GM12878 (cell line): ENCODE measurements around the gene PMIS2. TPM values are rescaled to one million over a fixed set of nuclear protein-coding genes. Genes with fewer than 3 reads are reported as not detected.

ENCODE experiments used
- ATAC-seq: fragments of 200-7000 bp; cut with Tn5 transposase; 3 replicates; pipeline ENCODE4 v1.9.1; 2020; ENCODE audit warnings: mild to moderate bottlenecking, moderate library complexity
- BruUV-seq: library from RNA; stranded (reverse); fragments of 400-500 nt; replicated peaks from 2 replicates; lab custom pipeline; 2021; lab: Mats Ljungman, UMichigan
- CTCF ChIA-PET: fragments of 300-600 bp; sonication (Branson Sonifier 250); formaldehyde crosslinking; extraction: SDS; loops from one replicate; lab custom pipeline; 2021; ENCODE audit warnings: inconsistent platforms; lab: Yijun Ruan, JAX
- POLR2A ChIA-PET: fragments of 350-600 bp; formaldehyde crosslinking; extraction: SDS; loops from one replicate; lab custom pipeline; 2021; ENCODE audit warnings: inconsistent platforms; lab: Charles Lee
- RAD21 ChIA-PET: fragments of 300-600 bp; sonication (Branson Sonifier 250); formaldehyde crosslinking; loops from one replicate; lab custom pipeline; 2023; ENCODE audit warnings: antibody characterized with exemption; ENCODE audit not compliant: unreplicated experiment; lab: Charles Lee
- SMC1A ChIA-PET: fragments of 300-600 bp; sonication (Branson Sonifier 250); formaldehyde crosslinking; loops from one replicate; lab custom pipeline; 2023; ENCODE audit not compliant: unreplicated experiment, uncharacterized antibody; lab: Charles Lee
- DNase-seq: peaks from one replicate; pipeline ENCODE4 v3.0.0-alpha.2; 2011; ENCODE audit warnings: low read depth, low spot score
- FAIRE-seq: peaks from 3 replicates; lab custom pipeline; 2011; peaks lifted over from hg19 to GRCh38; lab: Jason Lieb, UNC
- H2AFZ ChIP-seq: 2 replicates; pipeline ENCODE4 v1.6.0; 2011; ENCODE audit warnings: low read depth, low read length, control low read depth; ENCODE audit not compliant: control insufficient read depth
- H3K27ac ChIP-seq: 2 replicates; pipeline ENCODE4 v1.5.1; 2011; ENCODE audit warnings: control low read depth; ENCODE audit not compliant: control insufficient read depth, insufficient read depth
- H3K27me3 ChIP-seq, 2 experiments: replicated peaks in 1 of 2; 2 replicates each; pipeline versions ENCODE4 v1.6.0 to v1.6.1; 2011; ENCODE audit warnings: low read length in 1 of 2; ENCODE audit not compliant: control insufficient read depth in 2 of 2, insufficient read depth in 2 of 2
- H3K36me3 ChIP-seq, 2 experiments: 2 replicates each; pipeline ENCODE4 v1.5.1; 2011; ENCODE audit warnings: low read length in 1 of 2; ENCODE audit not compliant: control insufficient read depth in 2 of 2, insufficient read depth in 2 of 2
- H3K4me1 ChIP-seq: 2 replicates; pipeline ENCODE4 v1.6.1; 2011; ENCODE audit warnings: mild to moderate bottlenecking, low read length, moderate library complexity, mixed read lengths; ENCODE audit not compliant: control insufficient read depth, insufficient read depth
- H3K4me2 ChIP-seq: 2 replicates; pipeline ENCODE4 v1.6.0; 2011; ENCODE audit warnings: control low read depth; ENCODE audit not compliant: control insufficient read depth, insufficient read depth
- H3K4me3 ChIP-seq: fragments of 200-600 bp; sonication (generic); 2 replicates; pipeline ENCODE4 v1.5.1; 2016
- H3K79me2 ChIP-seq: 2 replicates; pipeline ENCODE4 v1.6.0; 2011; ENCODE audit warnings: low read length; ENCODE audit not compliant: control insufficient read depth, insufficient read depth
- H3K9ac ChIP-seq: 2 replicates; pipeline ENCODE4 v1.8.0; 2011; ENCODE audit warnings: low read length, control low read depth, mixed read lengths; ENCODE audit not compliant: control insufficient read depth, insufficient read depth
- H3K9me3 ChIP-seq: replicated peaks from 3 replicates; pipeline ENCODE4 v1.5.1; 2011; ENCODE audit warnings: mild to moderate bottlenecking, low read length; ENCODE audit not compliant: control insufficient read depth, insufficient read depth
- H4K20me1 ChIP-seq: 2 replicates; pipeline ENCODE4 v1.6.0; 2011; ENCODE audit not compliant: control insufficient read depth, insufficient read depth
- CTCF ChIP-seq, 3 experiments: IDR thresholded peaks in 2 of 3; conservative IDR thresholded peaks in 1 of 3; 2 replicates each; pipeline ENCODE4 v1.5.1; 2011; ENCODE audit warnings: low read depth in 3 of 3, low read length in 3 of 3, mild to moderate bottlenecking in 3 of 3, control low read depth in 2 of 3, moderate library complexity in 2 of 3, inconsistent platforms in 1 of 3, mixed read lengths in 1 of 3; ENCODE audit not compliant: control insufficient read depth in 2 of 3, insufficient read depth in 1 of 3; ENCODE audit errors: extremely low read depth in 1 of 3
- DPF2 ChIP-seq: fragments of 450-650 bp; IDR thresholded peaks from 2 replicates; pipeline ENCODE4 v1.6.1; 2017; ENCODE audit warnings: mild to moderate bottlenecking
- EZH2 ChIP-seq: IDR thresholded peaks from 2 replicates; pipeline ENCODE4 v1.6.1; 2012; ENCODE audit warnings: low read depth, mild to moderate bottlenecking, control low read depth, inconsistent platforms, low read length, borderline replicate concordance; ENCODE audit not compliant: control insufficient read depth
- FOS ChIP-seq: IDR thresholded peaks from 3 replicates; pipeline ENCODE4 v1.6.1; 2011; ENCODE audit warnings: borderline replicate concordance; ENCODE audit not compliant: insufficient read length; ENCODE audit errors: extremely low read depth
- GABPA ChIP-seq: IDR thresholded peaks from 2 replicates; pipeline ENCODE4 v1.6.1; 2014; ENCODE audit warnings: antibody characterized with exemption, low read depth, mild to moderate bottlenecking, inconsistent platforms
- LARP7 ChIP-seq: fragments of 450-650 bp; IDR thresholded peaks from 2 replicates; pipeline ENCODE4 v1.6.1; 2017; ENCODE audit warnings: mild to moderate bottlenecking
- PML ChIP-seq: IDR thresholded peaks from 2 replicates; pipeline ENCODE4 v1.6.1; 2012; ENCODE audit warnings: low read length, inconsistent platforms
- POLR2A ChIP-seq: IDR thresholded peaks from 2 replicates; pipeline ENCODE4 v1.6.1; 2011; ENCODE audit warnings: low read depth, mild to moderate bottlenecking, low read length
- RAD51 ChIP-seq: fragments of 450-650 bp; IDR thresholded peaks from 2 replicates; pipeline ENCODE4 v1.6.1; 2016; ENCODE audit warnings: moderate library complexity, mild to moderate bottlenecking, inconsistent platforms
- SMAD5 ChIP-seq: IDR thresholded peaks from 2 replicates; pipeline ENCODE4 v1.6.1; 2016; ENCODE audit warnings: antibody characterized with exemption, low read depth
- STAT3 ChIP-seq: IDR thresholded peaks from 2 replicates; pipeline ENCODE4 v1.6.1; 2011; ENCODE audit warnings: low read depth, low read length, improper control_type of control experiment
- TBL1XR1 ChIP-seq: IDR thresholded peaks from 2 replicates; pipeline ENCODE4 v1.6.1; 2012; ENCODE audit warnings: low read depth, low read length, improper control_type of control experiment
- YBX1 ChIP-seq: fragments of 450-650 bp; IDR thresholded peaks from 2 replicates; pipeline ENCODE4 v1.6.1; 2016; ENCODE audit warnings: antibody characterized with exemption
- WGBS: methylation state at CpG from one replicate; pipeline ENCODE4 v1.1.6; 2016; ENCODE audit warnings: low lambda C conversion rate; ENCODE audit not compliant: insufficient replicate concordance, insufficient coverage; ENCODE audit errors: missing lambda C conversion rate; 5-methylcytosine and 5-hydroxymethylcytosine counted together
- in situ Hi-C: fragments of 300-500 bp; cut with MboI; formaldehyde crosslinking; loops from 9 replicates; pipeline ENCODE4 v1.14.3; 2018; ENCODE audit warnings: mixed read lengths
- intact Hi-C: fragments of 100-400 bp; cut with micrococcal nuclease; formaldehyde crosslinking; loops from one replicate; pipeline ENCODE4 v1.14.2; 2022; ENCODE audit not compliant: unreplicated experiment
- polyA plus RNA-seq, 11 experiments: library from polyadenylated mRNA; depleted of rRNA in 4 of 11; unstranded in 6 of 11; stranded (reverse) in 5 of 11; fragments of >200 nt; fragmentation: Nextera tagmentation in 4 of 11; fragmentation: Illumina TruSeq in 1 of 11; extraction: Ambion mirVana in 4 of 11; extraction: Trizol in 1 of 11; gene quantifications; 1 replicate in 1 of 11; 2 replicates in 10 of 11; pipeline versions ENCODE4 v1.2.1 to v1.2.3, GENCODE V29; 2011 to 2016; ENCODE audit warnings: inconsistent platforms in 2 of 11, missing spikeins in 2 of 11, low read depth in 1 of 11
- total RNA-seq, 4 experiments: library from RNA; depleted of rRNA in 3 of 4; stranded (reverse); fragments of >200 nt in 3 of 4; fragmentation: Illumina TruSeq in 1 of 4; extraction: Trizol in 1 of 4; gene quantifications; 2 replicates each; pipeline versions ENCODE4 v1.2.1 to v1.2.3, GENCODE V29; 2013 to 2021

PMIS2 gene
- total and polyA plus RNA-seq, 10 of the 15 experiments (the other 5 are each of a cell fraction or from before 2014, with no cell fraction given), result not detected

- BruUV-seq, result no TSS peak
- no peak for FAIRE-seq
- Histone ChIP-seq H4K20me1 (no peaks in the 10 kb centered on the region), H3K9ac (no peak overlapping the region), H3K4me1 (peaks cover 10% of the 10 kb centered on the region), H3K36me3 (no peaks in the 10 kb centered on the region), H3K9me3 (no peaks in the 10 kb centered on the region), H2AFZ (no peak overlapping the region), H3K79me2 (peaks cover 9% of the 10 kb centered on the region), H3K27me3 (no peaks in the 10 kb centered on the region), H3K4me3 (no peak overlapping the region), H3K4me2 (no peak overlapping the region), H3K27ac (no peak overlapping the region)
- ChIA-PET CTCF (interaction anchor here (1.1 to 4.7 kb wide), 13 partner anchors 10 to 163 kb away, joined by 3 to 63 read pairs (median 7); partner anchors contain the start of gene ETV2), SMC1A (interaction anchor here (1.3 to 2.7 kb wide), 3 partner anchors 40 to 61 kb away, joined by 4 to 12 read pairs (median 10); no protein-coding TSS in a partner anchor), POLR2A (no interaction called here), RAD21 (no interaction called here)
- DNase-seq, result no peak
- no peak for ATAC-seq
- in situ Hi-C loops, result no loop called here
- WGBS, result 78% methylated on average over 15 of the region's 15 CpGs
- no peak for TF ChIP-seq RAD51
- peak; percentile 41; the same call in 1 of the 2 replicates for TF ChIP-seq DPF2
- intact Hi-C loops, result loop anchor here (1.0 to 5.0 kb wide), 3 partner anchors 42 to 382 kb away; partner anchors contain the start of gene HAUS5
Observed at GRCh38 chr19:35549879-35550523, 36.0 kb upstream of the PMIS2 start.

- no peak overlapping the region for H3K4me2 ChIP-seq
- no peak overlapping the region for H3K4me3 ChIP-seq
- ATAC-seq (no peak), FAIRE-seq (no peak), DNase-seq (no peak)
- 83% methylated on average over 21 of the region's 21 CpGs for WGBS
- H3K4me1 ChIP-seq, result peaks cover 8% of the 10 kb centered on the region
- no peak overlapping the region for H3K27ac ChIP-seq
- H3K9me3 ChIP-seq, result no peaks in the 10 kb centered on the region
- no peaks in the 10 kb centered on the region for H3K27me3 ChIP-seq
- RAD21 ChIA-PET, result no interaction called here
- in situ Hi-C loops, result no loop called here
- SMC1A ChIA-PET, result no interaction called here
- H3K79me2 ChIP-seq, result peaks cover under 1% of the 10 kb centered on the region; the same call in 1 of the 2 replicates
- no peaks in the 10 kb centered on the region for H4K20me1 ChIP-seq
- no peak overlapping the region for H3K9ac ChIP-seq
- no peaks in the 10 kb centered on the region; a peak in 1 of 4 replicates for H3K36me3 ChIP-seq
- intact Hi-C loops, result no loop called here
- no peak overlapping the region for H2AFZ ChIP-seq
- POLR2A ChIA-PET, result no interaction called here
- CTCF ChIA-PET, result interaction anchor here (0.8 to 1.4 kb wide), 2 partner anchors 41 to 141 kb away, joined by 3 to 6 read pairs; no protein-coding TSS in a partner anchor
- no TSS peak for BruUV-seq
- TF ChIP-seq LARP7 (no peak), STAT3 (no peak), EZH2 (no peak), POLR2A (no peak), SMAD5 (no peak), FOS (no peak), RAD51 (no peak), YBX1 (no peak), CTCF (IDR thresholded peaks at IDR 0.05 in 2 of 3, conservative IDR thresholded peaks at IDR 0.05 in 1 of 3; ENCODE audit: control insufficient read depth in 2 of 3, extremely low read depth in 1 of 3, insufficient read depth in 1 of 3, low read depth in 3 of 3, low read length in 3 of 3) (no peak), PML (no peak), TBL1XR1 (no peak), GABPA (no peak)
Observed at GRCh38 chr19:35551091-35551810, 34.7 kb upstream of the PMIS2 start.
